Choroid plexus epithelial cell (primary cell): ENCODE data around the gene COL20A1.

ENCODE experiments used
- DNase-seq: peaks from one replicate; pipeline ENCODE4 v3.0.0-alpha.2; 2010; ENCODE audit warnings: low read depth
- H3K4me3 ChIP-seq: 2 replicates; pipeline ENCODE4 v1.5.1; 2011; ENCODE audit warnings: low read depth, mild to moderate bottlenecking, control low read depth, low read length, moderate library complexity
- CTCF ChIP-seq: conservative IDR thresholded peaks from 2 replicates; pipeline ENCODE4 v1.5.1; 2011; ENCODE audit warnings: low read depth, mild to moderate bottlenecking, control low read depth, inconsistent platforms, low read length, moderate library complexity

Gene COL20A1

DNA sequence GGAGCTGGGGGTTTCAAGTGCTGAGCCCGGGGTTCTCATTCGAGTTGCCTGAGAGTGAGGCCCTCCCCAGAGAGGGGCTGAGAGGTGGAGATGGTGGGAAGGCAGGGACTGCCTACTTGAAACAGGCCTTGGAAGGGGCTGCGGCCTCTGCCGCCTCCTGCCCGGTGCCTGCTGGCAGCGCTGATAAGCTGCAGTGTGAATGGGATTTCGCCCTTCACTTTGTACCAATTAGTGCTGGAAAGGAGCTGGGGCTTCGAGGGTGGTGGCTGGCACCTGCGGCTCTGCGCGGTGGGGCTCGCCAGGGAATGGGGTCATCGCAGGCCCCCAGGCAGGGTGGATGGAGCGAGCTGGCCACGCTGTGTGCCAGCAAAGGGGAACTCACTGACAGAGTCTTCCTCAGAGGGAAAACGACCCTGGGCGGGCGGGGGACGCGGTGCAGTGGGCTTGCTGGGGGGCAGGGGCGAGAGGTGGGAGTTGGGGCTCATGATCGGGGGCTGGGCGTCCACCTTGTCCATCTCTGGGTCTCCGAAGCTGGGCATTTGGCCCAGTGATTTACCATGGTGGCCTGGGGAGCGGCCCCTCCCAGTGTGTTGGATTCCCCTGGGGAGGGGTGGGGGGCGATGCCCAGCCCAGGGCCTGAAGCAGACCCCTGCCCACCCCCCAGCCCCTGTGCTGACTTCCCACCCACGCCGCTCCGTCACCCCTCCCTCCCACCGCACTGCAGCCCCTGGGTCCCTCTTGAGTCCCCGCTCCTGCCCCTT lies 22.9 kb downstream of the COL20A1 start:
- H3K4me3 ChIP-seq = no peak overlapping the region
- no peak for DNase-seq
- no peak for TF ChIP-seq CTCF

DNA sequence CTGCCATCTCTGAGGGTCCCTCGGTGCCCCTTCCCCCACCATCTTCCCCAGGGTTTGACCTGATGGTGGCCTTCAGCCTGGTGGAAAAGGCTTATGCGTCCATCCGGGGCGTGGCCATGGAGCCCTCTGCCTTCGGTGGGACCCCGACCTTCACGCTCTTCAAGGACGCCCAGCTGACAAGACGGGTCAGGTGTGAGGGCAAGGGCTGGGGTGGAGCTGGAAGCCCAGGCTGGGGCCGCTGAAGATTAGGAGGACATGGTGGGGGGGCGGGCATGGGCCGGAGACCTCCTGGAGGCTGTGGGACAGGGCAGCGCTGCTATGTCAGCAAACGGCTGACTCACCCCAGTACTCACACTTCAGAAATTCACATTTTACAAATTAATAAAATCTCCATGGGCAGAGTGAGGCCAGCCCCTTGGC lies 23.5 kb downstream of the COL20A1 start:
- no peak overlapping the region for H3K4me3 ChIP-seq
- no peak for DNase-seq
- TF ChIP-seq CTCF = no peak

DNA sequence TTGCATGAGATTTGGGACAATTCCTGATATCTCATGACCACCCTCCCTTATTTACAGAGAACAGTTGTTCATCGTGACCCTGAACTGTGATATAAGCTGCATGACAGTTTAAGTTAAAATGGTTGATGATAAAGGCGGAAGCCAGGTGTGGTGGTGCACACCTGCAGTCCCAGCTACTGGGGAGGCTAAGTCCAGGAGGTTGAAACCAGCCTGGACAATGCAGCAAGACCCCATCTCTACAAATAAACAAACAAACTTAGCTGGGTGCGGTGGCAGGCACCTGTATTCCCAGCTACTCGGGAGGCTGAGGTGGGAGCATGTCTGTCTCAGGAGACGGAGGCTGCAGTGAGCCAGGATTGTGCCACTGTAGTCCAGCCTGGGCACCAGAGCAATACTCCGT lies 24.1 kb downstream of the COL20A1 start:
- no peak for TF ChIP-seq CTCF
- H3K4me3 ChIP-seq = no peak overlapping the region
- no peak for DNase-seq

DNA sequence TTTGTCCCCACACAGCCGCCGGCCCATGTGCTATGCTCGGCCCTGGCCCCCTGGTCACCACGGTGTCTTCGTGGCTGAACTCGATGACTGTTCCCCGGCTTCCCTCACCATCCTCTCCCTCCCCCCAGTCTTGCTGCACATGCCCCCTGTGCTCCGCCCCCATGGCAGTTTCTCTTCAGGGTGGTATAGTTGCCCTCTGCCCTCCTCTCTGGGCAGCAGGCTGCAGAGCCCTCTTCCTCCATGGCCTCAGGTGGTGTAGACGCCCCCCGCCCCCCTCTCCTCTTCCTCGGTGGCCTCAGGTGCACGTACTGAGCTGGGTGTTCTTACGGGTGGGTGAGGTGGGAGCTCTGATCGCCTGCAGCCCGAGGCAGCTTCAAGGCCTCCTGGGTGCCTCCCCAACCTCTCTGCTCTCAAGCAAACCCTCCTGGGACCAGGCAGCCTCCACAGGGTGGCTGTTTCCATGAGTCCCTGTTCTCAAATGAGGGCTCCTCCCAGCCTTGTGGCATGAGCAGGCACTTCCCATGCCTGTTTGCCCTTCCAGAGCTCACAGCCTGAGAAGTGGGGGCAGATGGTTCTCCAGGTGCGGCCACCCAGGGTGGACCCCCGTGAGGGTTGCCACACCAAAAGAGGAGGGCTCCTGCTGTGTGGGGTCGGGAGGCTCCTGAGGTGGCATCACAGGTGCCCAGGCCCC lies 24.8 kb downstream of the COL20A1 start:
- DNase-seq = no peak
- H3K4me3 ChIP-seq = no peak overlapping the region
- TF ChIP-seq CTCF = no peak

DNA sequence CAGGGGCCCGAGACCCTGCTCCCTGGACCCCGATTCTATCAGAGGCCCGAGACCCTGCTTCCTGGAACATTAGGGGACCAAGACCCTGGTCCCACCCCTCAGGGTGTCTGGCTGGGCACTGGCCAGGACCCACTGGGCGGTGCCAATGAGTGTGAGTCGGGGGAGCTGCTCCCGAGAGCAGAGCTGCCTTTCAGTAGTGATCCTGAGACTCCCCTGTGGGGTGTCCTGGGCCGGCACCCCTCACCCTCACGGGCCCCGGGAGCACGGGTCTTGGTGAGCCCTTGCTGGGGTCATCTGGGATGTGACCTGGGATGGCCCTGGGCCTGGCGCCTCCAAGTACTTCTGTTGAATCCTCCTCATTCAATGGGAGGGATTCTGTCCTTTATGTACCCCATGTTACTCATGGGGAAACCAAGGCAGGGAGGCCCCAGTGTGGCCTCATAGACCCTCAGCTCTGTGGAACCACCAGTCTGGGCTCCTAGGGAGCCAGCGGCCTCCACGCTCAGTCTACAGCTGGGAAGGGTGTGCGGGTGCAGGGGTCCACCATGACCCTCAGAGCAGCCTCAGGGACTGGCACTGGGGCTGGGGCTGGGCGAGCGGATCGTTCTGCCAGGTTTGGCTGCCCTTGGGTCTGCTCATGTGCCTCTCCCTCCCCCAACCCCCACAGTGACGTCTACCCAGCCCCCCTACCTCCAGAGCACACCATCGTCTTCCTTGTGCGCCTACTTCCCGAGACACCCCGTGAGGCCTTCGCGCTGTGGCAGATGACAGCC lies 25.6 kb downstream of the COL20A1 start:
- no peak for DNase-seq

More for the DNA sequence above, 25.6 kb downstream of the COL20A1 start:
- TF ChIP-seq CTCF = no peak
- no peak overlapping the region for H3K4me3 ChIP-seq
